ENCODE results near the gene SLC35B1. TPM values are rescaled to one million over a fixed set of nuclear protein-coding genes. Genes with fewer than 3 reads are reported as not detected.

SLC35B1 gene
- polyA plus RNA-seq, 1 experiment: 116 TPM

DNA sequence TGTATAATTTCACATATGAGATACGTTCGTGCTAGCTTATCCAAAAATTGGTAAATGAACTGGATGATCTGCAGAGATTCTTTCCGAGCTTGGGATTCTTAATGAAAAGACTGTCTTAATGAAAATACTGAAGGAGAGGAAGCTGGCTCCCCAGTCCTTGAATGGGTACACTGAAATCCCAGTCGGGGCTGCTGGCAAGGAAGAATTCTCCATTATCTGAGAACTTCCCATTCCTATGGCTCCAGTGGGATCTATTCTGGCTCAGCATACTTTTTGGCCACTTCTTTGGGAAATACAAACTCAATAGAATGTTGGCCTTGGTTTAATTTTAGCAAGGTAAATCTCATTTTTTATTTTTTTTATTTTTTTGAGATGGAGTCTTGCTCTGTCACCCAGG is 23.7 kb upstream of the SLC35B1 start:
- no peak for DNase-seq (ENCODE audit: low read depth)
- Histone ChIP-seq H3K36me3 (ENCODE audit: control insufficient read depth, insufficient read depth, low read length) (no peaks in the 10 kb centered on the region), H3K4me3 (ENCODE audit: low read depth, low read length) (no peak overlapping the region), H3K27me3 (ENCODE audit: control insufficient read depth, insufficient read depth, low read length) (no peaks in the 10 kb centered on the region)
- TF ChIP-seq, protein P1, sequence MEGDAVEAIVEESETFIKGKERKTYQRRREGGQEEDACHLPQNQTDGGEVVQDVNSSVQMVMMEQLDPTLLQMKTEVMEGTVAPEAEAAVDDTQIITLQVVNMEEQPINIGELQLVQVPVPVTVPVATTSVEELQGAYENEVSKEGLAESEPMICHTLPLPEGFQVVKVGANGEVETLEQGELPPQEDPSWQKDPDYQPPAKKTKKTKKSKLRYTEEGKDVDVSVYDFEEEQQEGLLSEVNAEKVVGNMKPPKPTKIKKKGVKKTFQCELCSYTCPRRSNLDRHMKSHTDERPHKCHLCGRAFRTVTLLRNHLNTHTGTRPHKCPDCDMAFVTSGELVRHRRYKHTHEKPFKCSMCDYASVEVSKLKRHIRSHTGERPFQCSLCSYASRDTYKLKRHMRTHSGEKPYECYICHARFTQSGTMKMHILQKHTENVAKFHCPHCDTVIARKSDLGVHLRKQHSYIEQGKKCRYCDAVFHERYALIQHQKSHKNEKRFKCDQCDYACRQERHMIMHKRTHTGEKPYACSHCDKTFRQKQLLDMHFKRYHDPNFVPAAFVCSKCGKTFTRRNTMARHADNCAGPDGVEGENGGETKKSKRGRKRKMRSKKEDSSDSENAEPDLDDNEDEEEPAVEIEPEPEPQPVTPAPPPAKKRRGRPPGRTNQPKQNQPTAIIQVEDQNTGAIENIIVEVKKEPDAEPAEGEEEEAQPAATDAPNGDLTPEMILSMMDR (IDR thresholded peaks at IDR 0.05; ENCODE audit: insufficient read depth, low read depth, low read length): no peak
- ChIA-PET POLR2A (interaction anchor here (0.6 kb wide), 1 partner anchor 33 kb away, joined by 13 read pairs; the partner anchor contains the start of gene FAM117A), CTCF (no interaction called here)

DNA sequence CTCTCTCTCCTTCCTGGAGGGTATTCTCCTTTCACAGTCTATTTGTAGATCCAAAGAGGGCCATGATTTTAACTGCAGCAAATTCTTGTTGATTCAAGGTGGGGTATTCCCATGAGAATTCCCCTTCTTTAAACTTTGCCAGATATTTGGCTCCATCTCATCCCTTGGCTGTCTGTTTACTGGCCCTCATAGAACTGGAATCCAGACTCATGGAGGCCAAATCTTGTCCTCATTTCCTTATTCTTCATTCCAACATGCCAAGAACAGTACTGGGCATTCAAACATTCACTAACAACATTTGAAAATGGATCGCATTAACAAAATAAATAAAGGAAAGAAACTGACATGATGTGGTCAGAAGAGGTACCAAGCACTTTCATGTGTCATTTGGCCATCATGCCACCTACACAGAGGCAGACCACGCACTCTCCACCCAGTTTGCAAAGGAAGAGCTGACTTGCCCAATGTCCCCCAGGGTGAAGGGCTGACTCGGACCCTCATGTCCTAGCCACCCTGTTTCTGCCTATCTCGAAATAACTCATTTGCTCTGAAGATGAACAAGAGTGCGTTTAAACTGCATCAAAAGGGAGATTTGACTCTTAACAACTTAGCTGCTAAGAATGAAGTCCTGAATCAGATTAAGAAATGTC is 23.1 kb upstream of the SLC35B1 start:
- CTCF ChIA-PET: interaction anchor here (1.0 to 1.2 kb wide), 2 partner anchors 11 to 42 kb away, joined by 3 read pairs; no protein-coding TSS in a partner anchor
- Histone ChIP-seq H3K27me3 (ENCODE audit: control insufficient read depth, insufficient read depth, low read length) (no peaks in the 10 kb centered on the region), H3K4me3 (ENCODE audit: low read depth, low read length) (no peak overlapping the region), H3K36me3 (ENCODE audit: control insufficient read depth, insufficient read depth, low read length) (no peaks in the 10 kb centered on the region)
- no peak for DNase-seq (ENCODE audit: low read depth)
- TF ChIP-seq, protein P1 (IDR thresholded peaks at IDR 0.05; ENCODE audit: insufficient read depth, low read depth, low read length): no peak
- POLR2A ChIA-PET: no interaction called here

DNA sequence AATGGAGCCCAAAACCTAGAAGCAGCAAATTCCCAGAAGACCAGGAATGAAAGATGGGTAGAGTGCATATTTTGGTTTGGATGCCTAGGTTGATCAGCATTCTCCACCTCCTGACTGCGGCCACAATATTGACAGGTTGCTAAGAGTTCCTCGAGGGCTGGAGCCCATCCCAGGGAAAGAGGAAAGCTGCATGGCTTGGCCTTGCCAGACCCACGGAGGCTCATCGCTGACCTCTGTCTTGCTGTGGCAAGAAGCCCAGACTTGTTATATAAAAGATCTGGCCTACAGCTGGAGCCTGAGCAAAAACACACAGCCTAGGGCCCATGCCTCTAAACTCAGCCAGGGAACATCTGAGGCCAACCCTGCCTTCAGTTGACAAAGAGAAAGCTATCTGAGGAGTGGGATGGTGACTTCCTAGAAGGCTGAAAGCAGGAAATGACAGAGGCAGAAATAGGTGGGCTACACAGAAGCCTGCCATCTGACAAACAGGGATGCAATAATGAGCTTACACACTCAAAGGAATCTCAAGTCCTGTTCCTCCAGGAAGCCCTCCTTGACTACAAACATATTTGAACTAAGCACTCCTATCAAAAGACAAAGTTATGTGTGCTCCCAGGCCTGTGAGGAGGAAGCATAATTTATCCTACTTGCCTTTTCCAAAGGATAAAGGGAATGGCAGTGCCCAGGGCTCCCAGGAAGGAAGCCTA is 22.5 kb upstream of the SLC35B1 start:
- POLR2A ChIA-PET: no interaction called here
- CTCF ChIA-PET: interaction anchor here (0.7 to 1.2 kb wide), 4 partner anchors 12 to 41 kb away, joined by 3 to 4 read pairs (median 3); no protein-coding TSS in a partner anchor

DNA sequence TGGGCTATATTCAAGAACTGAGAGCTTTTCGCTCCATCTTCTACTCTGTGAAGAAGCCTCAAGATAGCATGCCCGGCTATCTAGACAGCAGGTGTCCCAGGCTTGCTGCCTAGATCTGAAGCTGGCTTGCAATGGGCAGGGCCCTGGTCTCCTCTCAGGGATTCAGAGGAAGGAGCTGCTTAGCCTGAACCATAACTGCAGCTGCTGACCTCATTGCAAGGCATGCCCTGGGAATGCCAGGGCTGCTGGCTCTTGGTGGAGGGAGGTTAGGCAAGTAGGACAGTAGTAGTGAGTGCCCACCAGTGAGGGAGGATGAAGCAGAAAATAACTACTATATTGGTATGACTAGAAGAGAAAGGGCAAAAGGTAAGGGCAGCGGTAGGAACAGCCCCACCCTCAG is 21.3 kb upstream of the SLC35B1 start:
- no peaks in the 10 kb centered on the region for H3K36me3 ChIP-seq (ENCODE audit: control insufficient read depth, insufficient read depth, low read length)
- H3K4me3 ChIP-seq (ENCODE audit: low read depth, low read length): no peak overlapping the region
- DNase-seq (ENCODE audit: low read depth): no peak
- ChIA-PET POLR2A (no interaction called here), CTCF (interaction anchor here (0.9 kb wide), 1 partner anchor 14 kb away, joined by 3 read pairs; no protein-coding TSS in a partner anchor)
- TF ChIP-seq, protein P1 (IDR thresholded peaks at IDR 0.05; ENCODE audit: insufficient read depth, low read depth, low read length): no peak
- H3K27me3 ChIP-seq (ENCODE audit: control insufficient read depth, insufficient read depth, low read length): no peaks in the 10 kb centered on the region

More for the DNA sequence above, 22.5 kb upstream of the SLC35B1 start:
- TF ChIP-seq, protein P1 (IDR thresholded peaks at IDR 0.05; ENCODE audit: insufficient read depth, low read depth, low read length): no peak
- Histone ChIP-seq H3K27me3 (ENCODE audit: control insufficient read depth, insufficient read depth, low read length) (no peaks in the 10 kb centered on the region), H3K36me3 (ENCODE audit: control insufficient read depth, insufficient read depth, low read length) (no peaks in the 10 kb centered on the region), H3K4me3 (ENCODE audit: low read depth, low read length) (no peak overlapping the region)
- peak; percentile 82 for DNase-seq (ENCODE audit: low read depth)

DNA sequence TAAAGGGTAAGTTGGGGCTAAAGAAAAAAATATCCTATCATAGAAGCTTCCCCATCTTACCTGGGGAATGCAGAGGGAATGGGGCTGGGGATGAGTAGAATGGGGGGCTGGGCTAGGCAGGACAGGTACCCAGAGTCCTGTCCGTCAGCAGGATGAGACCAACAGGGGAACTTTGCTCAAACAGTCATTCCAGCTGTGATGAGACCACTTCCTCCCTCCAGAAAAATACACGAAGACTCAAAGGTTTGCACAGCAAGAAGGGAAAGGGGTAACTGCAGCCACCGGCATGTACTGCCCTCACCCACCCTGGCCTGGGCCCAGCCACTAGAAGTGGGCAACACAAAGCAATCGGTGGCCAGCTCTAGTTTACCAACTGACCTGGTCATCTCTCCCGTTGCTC is 20.7 kb upstream of the SLC35B1 start:
- TF ChIP-seq, protein P1 (IDR thresholded peaks at IDR 0.05; ENCODE audit: insufficient read depth, low read depth, low read length): no peak
- POLR2A ChIA-PET: no interaction called here
- no peaks in the 10 kb centered on the region for H3K36me3 ChIP-seq (ENCODE audit: control insufficient read depth, insufficient read depth, low read length)
- no peak overlapping the region for H3K4me3 ChIP-seq (ENCODE audit: low read depth, low read length)
- H3K27me3 ChIP-seq (ENCODE audit: control insufficient read depth, insufficient read depth, low read length): no peaks in the 10 kb centered on the region
- DNase-seq (ENCODE audit: low read depth): no peak
- CTCF ChIA-PET: no interaction called here
